GM13977 (cell line): ENCODE measurements around the gene TXNRD3.

ENCODE experiments used
- DNase-seq: peaks from one replicate; pipeline ENCODE4 v3.0.0; 2012; ENCODE audit warnings: low spot score
- in situ Hi-C: fragments of 300-500 bp; cut with MboI; formaldehyde crosslinking; loops from one replicate; pipeline ENCODE4 v1.12.0; 2022; ENCODE audit warnings: low sequenced_read_pairs, low pct_unique_long_range_greater_than_20kb, mixed read lengths, inconsistent platforms; ENCODE audit not compliant: unreplicated experiment
- TF ChIP-seq, protein P1 (sequence below): IDR thresholded peaks from 2 replicates; pipeline ENCODE4 v1.5.1; 2012; ENCODE audit warnings: mild to moderate bottlenecking, control low read depth; ENCODE audit not compliant: insufficient read depth; ENCODE audit errors: extremely low read depth, missing control alignments

TXNRD3 gene

GRCh38 chr3:126654571-126655383 is at the start of gene TXNRD3:
Gene TXNRD3 (minus strand): TSS chr3:126655124.
- peak; percentile 62 for DNase-seq
- in situ Hi-C loops = no loop called here
- TF ChIP-seq, protein P1, sequence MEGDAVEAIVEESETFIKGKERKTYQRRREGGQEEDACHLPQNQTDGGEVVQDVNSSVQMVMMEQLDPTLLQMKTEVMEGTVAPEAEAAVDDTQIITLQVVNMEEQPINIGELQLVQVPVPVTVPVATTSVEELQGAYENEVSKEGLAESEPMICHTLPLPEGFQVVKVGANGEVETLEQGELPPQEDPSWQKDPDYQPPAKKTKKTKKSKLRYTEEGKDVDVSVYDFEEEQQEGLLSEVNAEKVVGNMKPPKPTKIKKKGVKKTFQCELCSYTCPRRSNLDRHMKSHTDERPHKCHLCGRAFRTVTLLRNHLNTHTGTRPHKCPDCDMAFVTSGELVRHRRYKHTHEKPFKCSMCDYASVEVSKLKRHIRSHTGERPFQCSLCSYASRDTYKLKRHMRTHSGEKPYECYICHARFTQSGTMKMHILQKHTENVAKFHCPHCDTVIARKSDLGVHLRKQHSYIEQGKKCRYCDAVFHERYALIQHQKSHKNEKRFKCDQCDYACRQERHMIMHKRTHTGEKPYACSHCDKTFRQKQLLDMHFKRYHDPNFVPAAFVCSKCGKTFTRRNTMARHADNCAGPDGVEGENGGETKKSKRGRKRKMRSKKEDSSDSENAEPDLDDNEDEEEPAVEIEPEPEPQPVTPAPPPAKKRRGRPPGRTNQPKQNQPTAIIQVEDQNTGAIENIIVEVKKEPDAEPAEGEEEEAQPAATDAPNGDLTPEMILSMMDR = peak; percentile 8

GRCh38 chr3:126703512-126704493 is 48.9 kb upstream of the TXNRD3 start, which contains the start of gene CHCHD6:
Gene CHCHD6 (plus strand): TSS chr3:126704240. CDS start chr3:126704313, 73 bp downstream.
- peak; percentile 99 for DNase-seq
- TF ChIP-seq, protein P1 = peak; percentile 22
- in situ Hi-C loops = no loop called here

GRCh38 chr3:126699011-126699410 is 44.1 kb upstream of the TXNRD3 start:
- in situ Hi-C loops = no loop called here
- TF ChIP-seq, protein P1 = no peak
- no peak for DNase-seq

GRCh38 chr3:126696701-126697267 is 41.9 kb upstream of the TXNRD3 start:
- no peak for DNase-seq
- TF ChIP-seq, protein P1 = no peak
- in situ Hi-C loops = no loop called here

- TF ChIP-seq, protein P1 = no peak
- in situ Hi-C loops = no loop called here
- no peak for DNase-seq
Measured at GRCh38 chr3:126693921-126694320, 39.0 kb upstream of the TXNRD3 start.

DNA sequence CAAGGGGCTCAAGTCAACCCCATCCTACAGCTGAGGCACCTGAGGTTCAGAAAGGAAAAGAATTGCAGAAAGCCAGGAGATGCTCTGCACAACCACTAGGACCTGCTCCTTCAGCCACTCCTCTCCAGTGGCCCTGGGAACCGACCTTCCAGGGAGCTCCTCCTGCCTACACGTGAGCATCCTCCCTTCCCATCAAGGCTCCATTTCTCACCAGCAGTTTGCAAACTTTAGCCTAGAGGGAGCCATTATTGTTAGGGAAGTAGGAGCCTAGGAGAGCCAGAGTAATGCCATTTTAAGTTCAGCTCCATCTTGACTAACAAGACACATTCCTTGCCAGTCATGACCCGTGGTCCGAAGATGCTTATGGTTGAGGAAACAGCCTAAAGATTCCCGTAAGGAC is 37.9 kb upstream of the TXNRD3 start:
- in situ Hi-C loops = no loop called here
- DNase-seq = no peak
- TF ChIP-seq, protein P1 = no peak
